ENCODE data around the gene MTTP. TPM values are rescaled to one million over a fixed set of nuclear protein-coding genes. Genes with fewer than 3 reads are reported as not detected.

Gene MTTP
- total RNA-seq, 1 experiment from 2014 or later = not detected

- Histone ChIP-seq H3K27ac (no peak overlapping the region), H3K27me3 (ENCODE audit: insufficient read depth, low read depth) (no peaks in the 10 kb centered on the region), H2AFZ (no peak overlapping the region), H3K79me2 (ENCODE audit: low read depth) (no peaks in the 10 kb centered on the region), H3K4me1 (replicated peaks; ENCODE audit: insufficient read depth) (peaks cover 42% of the 10 kb centered on the region), H3K4me3 (no peak overlapping the region), H3K36me3 (ENCODE audit: low read depth) (no peaks in the 10 kb centered on the region), H3F3A (ENCODE audit: insufficient read depth, low read depth) (peaks cover 16% of the 10 kb centered on the region), H4K20me1 (ENCODE audit: insufficient read depth) (no peaks in the 10 kb centered on the region), H3K9me2 (ENCODE audit: insufficient read depth) (no peaks in the 10 kb centered on the region), H3K9me3 (ENCODE audit: insufficient read depth, low read depth) (peaks cover 4% of the 10 kb centered on the region; the same call in 1 of the 2 replicates), H3K4me2 (no peak overlapping the region)
- TF ChIP-seq EZH2 (IDR thresholded peaks at IDR 0.05; ENCODE audit: low read depth) (no peak), CTCF (conservative IDR thresholded peaks at IDR 0.05) (no peak)
- ChIA-PET CTCF (no interaction called here), POLR2A (ENCODE audit: unreplicated experiment) (no interaction called here)
- BruUV-seq (replicated peaks) = no TSS peak
- intact Hi-C loops (cut with micrococcal nuclease; ENCODE audit: unreplicated experiment) = loop anchor here (2.0 kb wide), 1 partner anchor 92 kb away; no protein-coding TSS in a partner anchor
- no peak for DNase-seq
These were observed 79.7 kb downstream of the MTTP start for GRCh38 chr4:99654361-99654761.

DNA sequence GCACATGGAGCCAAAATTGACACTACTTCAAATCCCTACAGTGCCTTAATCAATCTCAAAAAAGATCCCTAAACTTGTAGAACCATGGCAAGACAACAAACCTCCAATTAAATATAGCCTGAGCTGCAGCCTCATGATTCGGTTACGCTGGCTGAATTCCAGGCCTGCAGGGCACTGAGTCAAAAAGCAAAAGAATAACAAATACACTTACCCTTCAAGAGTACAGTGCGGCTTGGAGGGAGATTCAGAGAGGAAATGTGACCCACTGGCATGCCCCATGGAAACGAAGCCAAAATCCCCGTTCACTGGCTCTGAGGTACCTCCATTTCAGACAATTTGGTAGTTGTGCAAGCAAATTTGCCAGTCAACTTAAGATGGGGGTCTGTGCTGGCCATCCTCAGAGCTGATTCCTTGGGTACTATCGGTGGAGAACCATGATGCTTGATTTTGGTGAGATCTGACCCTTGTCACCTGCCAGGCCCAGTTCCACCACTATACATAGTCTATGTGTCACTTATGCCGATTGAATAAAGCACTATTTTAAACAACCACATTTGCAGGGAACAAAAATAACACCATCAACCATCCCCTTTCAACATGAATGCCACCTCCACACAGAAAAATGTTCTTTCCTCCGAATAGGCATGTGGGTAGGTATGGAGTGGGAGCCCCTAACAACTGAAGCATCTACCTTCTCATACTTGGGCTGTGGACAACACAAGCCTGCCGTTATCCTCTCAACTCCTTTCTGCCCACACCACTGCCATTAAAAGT lies 80.9 kb downstream of the MTTP start:
- CTCF ChIA-PET = no interaction called here
- Histone ChIP-seq H3K4me2 (peak overlapping the region; percentile 37), H3F3A (ENCODE audit: insufficient read depth, low read depth) (peaks cover 16% of the 10 kb centered on the region), H3K4me1 (replicated peaks; ENCODE audit: insufficient read depth) (peaks cover 42% of the 10 kb centered on the region), H3K36me3 (ENCODE audit: low read depth) (no peaks in the 10 kb centered on the region), H2AFZ (0 out of 2 replicates have a peak overlapping the region, but pooled peaks have one; percentile 30), H3K4me3 (no peak overlapping the region), H3K27me3 (ENCODE audit: insufficient read depth, low read depth) (no peaks in the 10 kb centered on the region), H3K9me3 (ENCODE audit: insufficient read depth, low read depth) (peaks cover 4% of the 10 kb centered on the region; the same call in 1 of the 2 replicates), H3K27ac (peak overlapping the region; percentile 38), H3K9me2 (ENCODE audit: insufficient read depth) (no peaks in the 10 kb centered on the region), H3K79me2 (ENCODE audit: low read depth) (no peaks in the 10 kb centered on the region), H4K20me1 (ENCODE audit: insufficient read depth) (no peaks in the 10 kb centered on the region)
- POLR2A ChIA-PET (ENCODE audit: unreplicated experiment) = interaction anchor here (0.7 kb wide), 1 partner anchor 11 kb away, joined by 4 read pairs; no protein-coding TSS in a partner anchor
- BruUV-seq (replicated peaks) = no TSS peak
- TF ChIP-seq CTCF (conservative IDR thresholded peaks at IDR 0.05) = no peak
- no peak for TF ChIP-seq EZH2 (IDR thresholded peaks at IDR 0.05; ENCODE audit: low read depth)
- peak; percentile 64 to 77 for DNase-seq
- intact Hi-C loops (cut with micrococcal nuclease; ENCODE audit: unreplicated experiment) = loop anchor here (2.0 to 5.0 kb wide), 3 partner anchors 67 to 162 kb away; partner anchors contain the start of gene DAPP1

GRCh38 chr4:99657798-99658197 lies 83.2 kb downstream of the MTTP start, which contains the start of gene C4orf54:
TSS of gene C4orf54 (minus strand) at chr4:99657828. CDS start at chr4:99654648, 3,180 bp downstream.
- no peaks in the 10 kb centered on the region for H3K9me2 ChIP-seq (ENCODE audit: insufficient read depth)
- no peak for TF ChIP-seq CTCF (conservative IDR thresholded peaks at IDR 0.05)
- no peak for TF ChIP-seq EZH2 (IDR thresholded peaks at IDR 0.05; ENCODE audit: low read depth)
- no TSS peak for BruUV-seq (replicated peaks)
- DNase-seq = peak in 1 of 2 experiments; percentile 98
- H3K79me2 ChIP-seq (ENCODE audit: low read depth) = no peaks in the 10 kb centered on the region
- peaks cover 4% of the 10 kb centered on the region; the same call in 1 of the 2 replicates for H3K9me3 ChIP-seq (ENCODE audit: insufficient read depth, low read depth)
- peaks cover 16% of the 10 kb centered on the region for H3F3A ChIP-seq (ENCODE audit: insufficient read depth, low read depth)
- H4K20me1 ChIP-seq (ENCODE audit: insufficient read depth) = no peaks in the 10 kb centered on the region
- no peaks in the 10 kb centered on the region for H3K27me3 ChIP-seq (ENCODE audit: insufficient read depth, low read depth)
- ChIA-PET CTCF (no interaction called here), POLR2A (ENCODE audit: unreplicated experiment) (no interaction called here)
- H3K4me2 ChIP-seq = peak within 1 kb of the TSS; percentile 43
- H2AFZ ChIP-seq = no peak within 1 kb of the TSS
- no peak within 1 kb of the TSS for H3K4me3 ChIP-seq
- intact Hi-C loops (cut with micrococcal nuclease; ENCODE audit: unreplicated experiment) = loop anchor here (5.0 kb wide), 2 partner anchors 65 to 160 kb away; partner anchors contain the start of gene DAPP1
- H3K27ac ChIP-seq = peak within 1 kb of the TSS; percentile 75
- H3K36me3 ChIP-seq (ENCODE audit: low read depth) = no peaks in the 10 kb centered on the region
- peaks cover 42% of the 10 kb centered on the region for H3K4me1 ChIP-seq (replicated peaks; ENCODE audit: insufficient read depth)

All from PC-9 (cell line).